ENCODE data around the gene MOCS2. TPM values are rescaled to one million over a fixed set of nuclear protein-coding genes. Genes with fewer than 3 reads are reported as not detected.

Gene MOCS2
- total RNA-seq, 1 experiment from 2014 or later, result 23.6 TPM

DNA sequence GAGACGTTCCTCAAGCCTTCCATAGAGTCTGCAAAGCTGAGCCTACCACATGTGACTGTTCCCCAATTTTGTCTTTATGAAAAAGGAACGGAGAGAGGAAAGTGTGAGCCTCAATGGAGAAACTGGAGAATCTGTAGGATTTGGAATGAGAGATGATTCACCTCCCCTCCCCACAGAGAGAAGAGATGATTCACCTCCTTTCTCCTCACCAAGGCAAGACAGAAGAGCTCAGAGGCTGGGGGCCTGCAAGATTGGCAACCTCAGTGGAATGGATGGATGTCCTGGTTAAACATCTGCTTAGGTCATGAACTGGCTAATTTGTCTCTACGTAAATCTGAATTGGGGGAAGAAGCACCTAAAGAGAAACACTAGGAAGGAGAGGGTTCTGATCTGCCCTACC, 17.0 kb upstream of the MOCS2 start:
- Histone ChIP-seq H3K4me2 (no peak overlapping the region), H3F3A (ENCODE audit: insufficient read depth, low read depth) (no peaks in the 10 kb centered on the region), H3K9me3 (ENCODE audit: insufficient read depth, low read depth) (no peaks in the 10 kb centered on the region), H3K79me2 (ENCODE audit: low read depth) (no peaks in the 10 kb centered on the region), H3K9me2 (ENCODE audit: insufficient read depth) (no peaks in the 10 kb centered on the region), H3K27ac (no peak overlapping the region), H2AFZ (no peak overlapping the region), H3K4me3 (no peak overlapping the region), H3K27me3 (ENCODE audit: insufficient read depth, low read depth) (no peaks in the 10 kb centered on the region), H4K20me1 (ENCODE audit: insufficient read depth) (no peaks in the 10 kb centered on the region), H3K36me3 (ENCODE audit: low read depth) (no peaks in the 10 kb centered on the region), H3K4me1 (replicated peaks; ENCODE audit: insufficient read depth) (no peaks in the 10 kb centered on the region)
- intact Hi-C loops (cut with micrococcal nuclease; ENCODE audit: unreplicated experiment), result no loop called here
- no peak for DNase-seq
- BruUV-seq (replicated peaks), result no TSS peak
- TF ChIP-seq EZH2 (IDR thresholded peaks at IDR 0.05; ENCODE audit: low read depth), result no peak
- POLR2A ChIA-PET (ENCODE audit: unreplicated experiment), result no interaction called here
- CTCF ChIA-PET, result no interaction called here

DNA sequence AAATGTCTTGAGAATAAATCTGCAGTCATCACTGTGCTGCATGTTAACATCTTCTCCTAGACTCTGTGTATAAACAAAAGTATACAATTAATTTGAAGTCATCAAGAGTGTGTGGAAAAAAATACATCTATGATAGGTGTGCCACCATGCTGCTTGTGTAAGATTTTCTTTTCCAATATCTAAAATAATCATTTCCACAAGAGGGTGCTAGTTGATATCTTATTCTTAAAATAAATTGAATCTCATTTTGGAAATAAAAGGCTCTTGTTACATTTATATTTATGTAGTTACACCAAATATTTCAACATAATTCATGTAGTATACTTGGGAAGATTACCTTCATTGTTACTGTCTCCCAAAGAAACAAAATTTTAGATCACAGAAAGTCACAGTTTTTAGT, 14.1 kb upstream of the MOCS2 start:
- H3F3A ChIP-seq (ENCODE audit: insufficient read depth, low read depth), result no peaks in the 10 kb centered on the region
- no peaks in the 10 kb centered on the region for H3K27me3 ChIP-seq (ENCODE audit: insufficient read depth, low read depth)
- intact Hi-C loops (cut with micrococcal nuclease; ENCODE audit: unreplicated experiment), result no loop called here
- no peak overlapping the region for H3K27ac ChIP-seq
- H3K4me2 ChIP-seq, result no peak overlapping the region
- H3K79me2 ChIP-seq (ENCODE audit: low read depth), result no peaks in the 10 kb centered on the region
- no TSS peak for BruUV-seq (replicated peaks)
- ChIA-PET CTCF (no interaction called here), POLR2A (ENCODE audit: unreplicated experiment) (no interaction called here)
- no peak for DNase-seq
- no peaks in the 10 kb centered on the region for H3K36me3 ChIP-seq (ENCODE audit: low read depth)
- H3K9me2 ChIP-seq (ENCODE audit: insufficient read depth), result no peaks in the 10 kb centered on the region
- H3K4me3 ChIP-seq, result no peak overlapping the region
- no peak for TF ChIP-seq EZH2 (IDR thresholded peaks at IDR 0.05; ENCODE audit: low read depth)
- TF ChIP-seq, protein P1, sequence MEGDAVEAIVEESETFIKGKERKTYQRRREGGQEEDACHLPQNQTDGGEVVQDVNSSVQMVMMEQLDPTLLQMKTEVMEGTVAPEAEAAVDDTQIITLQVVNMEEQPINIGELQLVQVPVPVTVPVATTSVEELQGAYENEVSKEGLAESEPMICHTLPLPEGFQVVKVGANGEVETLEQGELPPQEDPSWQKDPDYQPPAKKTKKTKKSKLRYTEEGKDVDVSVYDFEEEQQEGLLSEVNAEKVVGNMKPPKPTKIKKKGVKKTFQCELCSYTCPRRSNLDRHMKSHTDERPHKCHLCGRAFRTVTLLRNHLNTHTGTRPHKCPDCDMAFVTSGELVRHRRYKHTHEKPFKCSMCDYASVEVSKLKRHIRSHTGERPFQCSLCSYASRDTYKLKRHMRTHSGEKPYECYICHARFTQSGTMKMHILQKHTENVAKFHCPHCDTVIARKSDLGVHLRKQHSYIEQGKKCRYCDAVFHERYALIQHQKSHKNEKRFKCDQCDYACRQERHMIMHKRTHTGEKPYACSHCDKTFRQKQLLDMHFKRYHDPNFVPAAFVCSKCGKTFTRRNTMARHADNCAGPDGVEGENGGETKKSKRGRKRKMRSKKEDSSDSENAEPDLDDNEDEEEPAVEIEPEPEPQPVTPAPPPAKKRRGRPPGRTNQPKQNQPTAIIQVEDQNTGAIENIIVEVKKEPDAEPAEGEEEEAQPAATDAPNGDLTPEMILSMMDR (conservative IDR thresholded peaks at IDR 0.05), result peak; percentile 50
- H2AFZ ChIP-seq, result no peak overlapping the region
- no peaks in the 10 kb centered on the region for H3K4me1 ChIP-seq (replicated peaks; ENCODE audit: insufficient read depth)
- no peaks in the 10 kb centered on the region for H3K9me3 ChIP-seq (ENCODE audit: insufficient read depth, low read depth)
- H4K20me1 ChIP-seq (ENCODE audit: insufficient read depth), result no peaks in the 10 kb centered on the region

DNA sequence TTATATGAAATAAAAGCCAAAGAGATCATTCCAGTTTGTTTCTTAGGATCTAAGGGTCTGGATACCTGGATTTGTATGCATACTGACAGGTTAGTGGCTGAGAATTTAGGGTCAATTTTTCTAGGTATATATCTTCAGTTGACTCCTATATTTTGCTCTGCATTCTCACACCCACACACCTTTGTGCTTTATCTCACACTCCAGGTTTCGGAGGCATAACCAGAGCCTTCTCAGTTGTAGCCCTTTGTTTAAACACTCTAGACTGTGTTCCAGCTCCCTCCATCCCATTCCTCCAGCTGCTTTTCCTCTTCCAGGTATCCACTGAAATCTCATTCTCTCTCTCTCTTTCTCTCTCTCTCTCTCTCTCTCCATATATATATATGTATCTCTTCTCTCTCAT, 10.6 kb upstream of the MOCS2 start:
- Histone ChIP-seq H3K27ac (no peak overlapping the region), H3K9me2 (ENCODE audit: insufficient read depth) (no peaks in the 10 kb centered on the region), H2AFZ (no peak overlapping the region; the same call in 1 of the 2 replicates), H3K79me2 (ENCODE audit: low read depth) (no peaks in the 10 kb centered on the region), H3F3A (ENCODE audit: insufficient read depth, low read depth) (no peaks in the 10 kb centered on the region), H3K36me3 (ENCODE audit: low read depth) (no peaks in the 10 kb centered on the region), H3K4me2 (no peak overlapping the region), H3K27me3 (ENCODE audit: insufficient read depth, low read depth) (no peaks in the 10 kb centered on the region), H3K4me1 (replicated peaks; ENCODE audit: insufficient read depth) (no peaks in the 10 kb centered on the region), H3K4me3 (no peak overlapping the region), H4K20me1 (ENCODE audit: insufficient read depth) (no peaks in the 10 kb centered on the region), H3K9me3 (ENCODE audit: insufficient read depth, low read depth) (no peaks in the 10 kb centered on the region)
- intact Hi-C loops (cut with micrococcal nuclease; ENCODE audit: unreplicated experiment), result no loop called here
- ChIA-PET POLR2A (ENCODE audit: unreplicated experiment) (no interaction called here), CTCF (interaction anchor here (0.6 kb wide), 1 partner anchor 58 kb away, joined by 6 read pairs; no protein-coding TSS in a partner anchor)
- no peak for TF ChIP-seq EZH2 (IDR thresholded peaks at IDR 0.05; ENCODE audit: low read depth)
- TF ChIP-seq, protein P1 (conservative IDR thresholded peaks at IDR 0.05), result no peak
- no peak for DNase-seq
- no TSS peak for BruUV-seq (replicated peaks)

DNA sequence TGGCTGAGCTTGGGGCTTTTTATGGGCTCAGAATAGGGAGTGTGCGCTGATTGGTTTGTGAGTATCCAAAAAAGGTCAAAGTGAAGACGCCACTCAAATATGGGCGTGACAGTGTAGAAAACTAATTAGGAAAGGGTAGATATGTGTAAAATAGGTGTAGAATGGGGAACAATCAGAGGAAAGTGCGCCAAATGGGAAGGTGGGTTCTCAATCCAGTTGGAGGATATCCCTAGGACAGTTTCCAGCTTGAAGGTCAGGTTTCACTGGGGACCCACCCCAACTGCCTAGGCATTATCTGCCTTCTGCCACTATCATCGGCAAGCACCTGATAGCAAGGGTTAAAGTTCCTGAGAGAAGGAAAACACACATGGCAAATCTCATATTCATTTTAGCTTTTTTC, 9.3 kb upstream of the MOCS2 start:
- intact Hi-C loops (cut with micrococcal nuclease; ENCODE audit: unreplicated experiment), result no loop called here
- Histone ChIP-seq H3K4me3 (no peak overlapping the region), H4K20me1 (ENCODE audit: insufficient read depth) (no peaks in the 10 kb centered on the region), H3K27me3 (ENCODE audit: insufficient read depth, low read depth) (no peaks in the 10 kb centered on the region), H3K9me2 (ENCODE audit: insufficient read depth) (no peaks in the 10 kb centered on the region), H3F3A (ENCODE audit: insufficient read depth, low read depth) (no peaks in the 10 kb centered on the region), H3K4me1 (replicated peaks; ENCODE audit: insufficient read depth) (no peaks in the 10 kb centered on the region), H2AFZ (no peak overlapping the region), H3K36me3 (ENCODE audit: low read depth) (no peaks in the 10 kb centered on the region), H3K9me3 (ENCODE audit: insufficient read depth, low read depth) (no peaks in the 10 kb centered on the region), H3K4me2 (no peak overlapping the region), H3K27ac (no peak overlapping the region), H3K79me2 (ENCODE audit: low read depth) (no peaks in the 10 kb centered on the region)
- no peak for DNase-seq
- POLR2A ChIA-PET (ENCODE audit: unreplicated experiment), result interaction anchor here (0.7 kb wide), 1 partner anchor 964 kb away, joined by 6 read pairs; no protein-coding TSS in a partner anchor
- CTCF ChIA-PET, result no interaction called here
- TF ChIP-seq, protein P1 (conservative IDR thresholded peaks at IDR 0.05), result no peak
- no peak for TF ChIP-seq EZH2 (IDR thresholded peaks at IDR 0.05; ENCODE audit: low read depth)
- no TSS peak for BruUV-seq (replicated peaks)
